Measurements from ENCODE around the gene S1PR3. TPM values are rescaled to one million over a fixed set of nuclear protein-coding genes. Genes with fewer than 3 reads are reported as not detected.

Gene S1PR3
- total RNA-seq, 1 donor = 3.3 TPM

DNA sequence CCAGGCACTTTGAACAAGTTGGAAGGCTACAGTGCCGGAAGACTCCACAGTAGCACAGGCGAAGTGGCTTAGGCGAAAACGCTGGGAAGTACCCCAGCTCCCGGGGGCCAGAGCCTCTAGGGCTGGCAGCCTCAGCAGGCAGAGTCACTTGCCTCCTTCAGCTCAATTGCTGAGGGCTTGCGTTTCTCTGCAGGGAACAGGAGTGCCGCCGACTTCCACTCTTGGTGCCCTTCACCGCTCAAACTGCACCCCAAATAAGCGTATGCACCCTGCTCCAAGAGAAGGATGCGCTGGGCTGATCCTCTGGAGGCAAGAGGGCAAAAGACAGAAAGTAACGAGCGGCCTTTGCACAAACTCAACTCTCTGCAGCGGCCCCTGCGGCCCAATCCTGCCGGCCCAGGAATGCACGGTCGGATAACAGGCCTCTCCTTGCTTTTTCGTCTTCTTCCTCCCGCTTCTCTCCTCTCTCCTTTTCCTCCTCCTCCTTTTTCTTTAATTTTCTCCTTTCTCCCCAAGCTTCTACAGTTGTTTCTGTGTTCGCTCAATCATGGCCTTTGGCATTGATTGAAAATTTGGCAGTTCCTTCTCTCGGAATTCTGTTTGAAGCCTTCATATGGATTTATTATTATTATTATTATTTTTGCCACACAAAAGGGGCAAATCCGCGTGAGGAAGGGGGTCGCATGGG is 1.1 kb upstream of the S1PR3 start:
- Histone ChIP-seq H3K4me2 (ENCODE audit: insufficient read depth, low read length) (no peak overlapping the region), H3K79me2 (ENCODE audit: insufficient read depth, low read length) (peaks cover 26% of the 10 kb centered on the region), H2AFZ (ENCODE audit: low read length) (no peak overlapping the region), H3K4me1 (ENCODE audit: insufficient read depth, low read length) (peaks cover 39% of the 10 kb centered on the region), H3K27ac (ENCODE audit: low read depth, low read length) (no peak overlapping the region), H3K9me3 (ENCODE audit: low read depth, low read length) (no peaks in the 10 kb centered on the region), H3K27me3 (ENCODE audit: insufficient read depth, low read length) (no peaks in the 10 kb centered on the region), H4K20me1 (ENCODE audit: insufficient read depth, low read length) (peaks cover 3% of the 10 kb centered on the region), H3K36me3 (ENCODE audit: insufficient read depth, low read length) (no peaks in the 10 kb centered on the region), H3K4me3 (ENCODE audit: insufficient read depth, low read length) (no peak overlapping the region)
- DNase-seq (ENCODE audit: insufficient read length, low spot score, missing footprints) = no peak
- TF ChIP-seq, protein P1, sequence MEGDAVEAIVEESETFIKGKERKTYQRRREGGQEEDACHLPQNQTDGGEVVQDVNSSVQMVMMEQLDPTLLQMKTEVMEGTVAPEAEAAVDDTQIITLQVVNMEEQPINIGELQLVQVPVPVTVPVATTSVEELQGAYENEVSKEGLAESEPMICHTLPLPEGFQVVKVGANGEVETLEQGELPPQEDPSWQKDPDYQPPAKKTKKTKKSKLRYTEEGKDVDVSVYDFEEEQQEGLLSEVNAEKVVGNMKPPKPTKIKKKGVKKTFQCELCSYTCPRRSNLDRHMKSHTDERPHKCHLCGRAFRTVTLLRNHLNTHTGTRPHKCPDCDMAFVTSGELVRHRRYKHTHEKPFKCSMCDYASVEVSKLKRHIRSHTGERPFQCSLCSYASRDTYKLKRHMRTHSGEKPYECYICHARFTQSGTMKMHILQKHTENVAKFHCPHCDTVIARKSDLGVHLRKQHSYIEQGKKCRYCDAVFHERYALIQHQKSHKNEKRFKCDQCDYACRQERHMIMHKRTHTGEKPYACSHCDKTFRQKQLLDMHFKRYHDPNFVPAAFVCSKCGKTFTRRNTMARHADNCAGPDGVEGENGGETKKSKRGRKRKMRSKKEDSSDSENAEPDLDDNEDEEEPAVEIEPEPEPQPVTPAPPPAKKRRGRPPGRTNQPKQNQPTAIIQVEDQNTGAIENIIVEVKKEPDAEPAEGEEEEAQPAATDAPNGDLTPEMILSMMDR (IDR thresholded peaks at IDR 0.05; ENCODE audit: extremely low read depth, low read depth, low read length) = no peak

DNA sequence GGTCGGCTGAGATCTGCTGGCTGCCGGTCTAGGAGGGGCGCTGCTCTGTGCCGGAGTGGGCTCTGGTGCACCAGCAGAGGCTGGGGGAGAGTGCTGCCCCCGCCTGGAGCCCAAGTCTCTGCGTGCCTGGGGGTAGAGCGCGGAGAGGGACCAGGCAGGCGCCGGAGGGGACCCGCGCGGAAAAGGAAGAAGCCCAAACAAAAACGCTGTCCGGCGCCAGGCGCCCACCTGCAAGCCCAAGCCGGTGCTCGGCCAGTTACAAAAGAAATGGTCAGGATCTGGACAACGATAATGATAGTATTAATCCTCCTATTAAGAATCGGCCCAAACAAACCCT is 571 bp upstream of the S1PR3 start:
- H2AFZ ChIP-seq (ENCODE audit: low read length) = peak overlapping the region; percentile 41

DNA sequence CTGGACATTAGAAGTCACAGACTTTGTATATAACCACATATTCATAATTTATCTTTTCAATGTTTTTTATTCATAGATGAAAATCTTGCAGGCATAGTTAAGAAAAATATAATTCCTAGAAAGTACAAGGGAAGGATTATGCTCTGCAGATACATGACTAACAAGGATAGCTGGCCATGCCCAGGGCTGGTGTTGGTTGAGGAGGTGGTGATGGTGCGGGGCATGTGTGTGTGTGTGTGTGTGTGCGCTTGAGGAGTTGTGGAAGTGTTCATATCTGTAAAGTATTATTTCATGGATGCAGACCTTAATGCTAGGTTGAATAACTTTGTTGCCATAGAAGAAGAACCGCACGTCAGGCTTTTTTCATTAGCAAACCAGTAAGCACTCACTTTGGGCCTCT is 1.3 kb downstream of the S1PR3 start:
- Histone ChIP-seq H3K4me2 (ENCODE audit: insufficient read depth, low read length) (peak overlapping the region; percentile 98), H3K79me2 (ENCODE audit: insufficient read depth, low read length) (peaks cover 28% of the 10 kb centered on the region), H2AFZ (ENCODE audit: low read length) (no peak overlapping the region), H3K9me3 (ENCODE audit: low read depth, low read length) (no peaks in the 10 kb centered on the region), H4K20me1 (ENCODE audit: insufficient read depth, low read length) (peaks cover 3% of the 10 kb centered on the region), H3K27ac (ENCODE audit: low read depth, low read length) (no peak overlapping the region), H3K36me3 (ENCODE audit: insufficient read depth, low read length) (peaks cover 4% of the 10 kb centered on the region), H3K4me3 (ENCODE audit: insufficient read depth, low read length) (peak overlapping the region; percentile 84), H3K27me3 (ENCODE audit: insufficient read depth, low read length) (no peaks in the 10 kb centered on the region), H3K4me1 (ENCODE audit: insufficient read depth, low read length) (peaks cover 41% of the 10 kb centered on the region)
- DNase-seq (ENCODE audit: insufficient read length, low spot score, missing footprints) = peak; percentile 91
- TF ChIP-seq, protein P1 (IDR thresholded peaks at IDR 0.05; ENCODE audit: extremely low read depth, low read depth, low read length) = no peak

More for the DNA sequence above, 571 bp upstream of the S1PR3 start:
- H3K27me3 ChIP-seq (ENCODE audit: insufficient read depth, low read length) = no peaks in the 10 kb centered on the region
- no peak for DNase-seq (ENCODE audit: insufficient read length, low spot score, missing footprints)
- peaks cover 26% of the 10 kb centered on the region for H3K79me2 ChIP-seq (ENCODE audit: insufficient read depth, low read length)
- peak overlapping the region; percentile 98 for H3K4me2 ChIP-seq (ENCODE audit: insufficient read depth, low read length)
- H4K20me1 ChIP-seq (ENCODE audit: insufficient read depth, low read length) = peaks cover 3% of the 10 kb centered on the region
- peak overlapping the region; percentile 84 for H3K4me3 ChIP-seq (ENCODE audit: insufficient read depth, low read length)
- TF ChIP-seq, protein P1 (IDR thresholded peaks at IDR 0.05; ENCODE audit: extremely low read depth, low read depth, low read length) = no peak
- H3K4me1 ChIP-seq (ENCODE audit: insufficient read depth, low read length) = peaks cover 41% of the 10 kb centered on the region
- no peaks in the 10 kb centered on the region for H3K9me3 ChIP-seq (ENCODE audit: low read depth, low read length)
- H3K27ac ChIP-seq (ENCODE audit: low read depth, low read length) = no peak overlapping the region
- H3K36me3 ChIP-seq (ENCODE audit: insufficient read depth, low read length) = peaks cover 3% of the 10 kb centered on the region

DNA sequence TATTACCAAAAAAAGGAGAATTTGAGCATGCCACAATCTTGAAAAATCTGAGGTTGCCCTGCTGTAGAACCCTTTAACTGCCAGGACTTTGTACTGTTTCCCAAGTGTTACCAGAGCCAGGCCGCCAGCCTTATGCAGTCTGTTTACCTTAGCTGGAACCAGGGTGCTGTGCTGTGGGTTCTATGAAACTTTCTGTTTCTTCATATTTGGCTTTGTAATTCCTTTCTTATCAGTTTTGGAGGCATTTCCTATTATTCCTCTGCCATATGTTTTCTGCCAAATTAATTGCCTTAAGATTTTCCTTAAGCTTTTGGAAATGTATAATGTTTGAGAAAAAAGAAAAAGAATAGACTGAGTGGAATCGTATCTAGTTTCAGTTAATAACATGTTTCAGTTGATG is 2.1 kb downstream of the S1PR3 start:
- TF ChIP-seq, protein P1 (IDR thresholded peaks at IDR 0.05; ENCODE audit: extremely low read depth, low read depth, low read length) = no peak
- Histone ChIP-seq H3K79me2 (ENCODE audit: insufficient read depth, low read length) (peaks cover 30% of the 10 kb centered on the region), H3K36me3 (ENCODE audit: insufficient read depth, low read length) (peaks cover 4% of the 10 kb centered on the region), H3K4me3 (ENCODE audit: insufficient read depth, low read length) (peak overlapping the region; percentile 25), H4K20me1 (ENCODE audit: insufficient read depth, low read length) (peaks cover 3% of the 10 kb centered on the region), H3K9me3 (ENCODE audit: low read depth, low read length) (no peaks in the 10 kb centered on the region), H3K27ac (ENCODE audit: low read depth, low read length) (no peak overlapping the region), H3K27me3 (ENCODE audit: insufficient read depth, low read length) (no peaks in the 10 kb centered on the region), H3K4me2 (ENCODE audit: insufficient read depth, low read length) (peak overlapping the region; percentile 98), H3K4me1 (ENCODE audit: insufficient read depth, low read length) (peaks cover 41% of the 10 kb centered on the region), H2AFZ (ENCODE audit: low read length) (no peak overlapping the region)
- DNase-seq (ENCODE audit: insufficient read length, low spot score, missing footprints) = no peak
